Thyroid gland (tissue), 4 donors: ENCODE results near the gene AICDA. TPM values are rescaled to one million over a fixed set of nuclear protein-coding genes. Genes with fewer than 3 reads are reported as not detected.
"Not testable (repeated sequence)": the region's sequence is repeated elsewhere in the genome, so short reads cannot be mapped to it uniquely, and the experiment has no call there.

Experiments used
- DNase-seq, 2 donors: peaks; one replicate each; pipeline ENCODE4 v3.0.0-alpha.2; 2019
- H3K27ac ChIP-seq, 3 donors: fragments of 200-600 bp; sonication (generic); 1 replicate in 2 of 3; 2 replicates in 1 of 3; pipeline ENCODE4 v1.5.1; 2016 to 2019; ENCODE audit warnings: mild to moderate bottlenecking in 1 of 3, moderate library complexity in 1 of 3
- H3K27me3 ChIP-seq: fragments of 200-600 bp; sonication (generic); one replicate; pipeline ENCODE4 v1.5.1; 2019
- H3K36me3 ChIP-seq, 2 donors: fragments of 200-600 bp; sonication (generic); one replicate each; pipeline ENCODE4 v1.5.1; 2016 to 2019
- H3K4me1 ChIP-seq, 2 donors: fragments of 200-600 bp; sonication (generic); one replicate each; pipeline ENCODE4 v1.5.1; 2017 to 2019
- H3K4me3 ChIP-seq, 3 donors: fragments of 200-600 bp; sonication (generic); replicated peaks in 1 of 3; 1 replicate in 2 of 3; 2 replicates in 1 of 3; pipeline ENCODE4 v1.5.1; 2016; ENCODE audit warnings: mild to moderate bottlenecking in 1 of 3
- H3K9me3 ChIP-seq: fragments of 200-600 bp; sonication (generic); one replicate; pipeline ENCODE4 v1.5.1; 2017
- POLR2A ChIP-seq, 2 donors: fragments of 450-650 bp; IDR thresholded peaks; one replicate each; pipeline ENCODE4 v1.6.1; 2017; ENCODE audit warnings: antibody characterized with exemption in 2 of 2, mild to moderate bottlenecking in 2 of 2, moderate library complexity in 1 of 2
- WGBS, 2 donors: methylation state at CpG; one replicate each; pipeline ENCODE4 v1.1.5; 2017; 5-methylcytosine and 5-hydroxymethylcytosine counted together
- intact Hi-C: fragments of 100-400 bp; cut with DNase I; formaldehyde crosslinking; loops from one replicate; pipeline ENCODE4 v1.15.1; 2023
- total RNA-seq, 4 donors: library from RNA; depleted of rRNA; stranded (reverse); fragments of >200 nt; gene quantifications; one replicate each; pipeline ENCODE4 v1.2.3, GENCODE V29; 2016
- TF ChIP-seq, protein P1 (sequence below), 6 experiments: fragments of 200-600 bp in 3 of 6; fragments of 450-650 bp in 3 of 6; sonication (generic) in 3 of 6; IDR thresholded peaks; one replicate each; pipeline ENCODE4 v1.5.1; 2016 to 2019; ENCODE audit warnings: antibody characterized with exemption in 6 of 6, mild to moderate bottlenecking in 2 of 6, inconsistent platforms in 1 of 6, moderate library complexity in 1 of 6

The AICDA gene
- total RNA-seq, 4 donors from 2014 or later = not detected

DNA sequence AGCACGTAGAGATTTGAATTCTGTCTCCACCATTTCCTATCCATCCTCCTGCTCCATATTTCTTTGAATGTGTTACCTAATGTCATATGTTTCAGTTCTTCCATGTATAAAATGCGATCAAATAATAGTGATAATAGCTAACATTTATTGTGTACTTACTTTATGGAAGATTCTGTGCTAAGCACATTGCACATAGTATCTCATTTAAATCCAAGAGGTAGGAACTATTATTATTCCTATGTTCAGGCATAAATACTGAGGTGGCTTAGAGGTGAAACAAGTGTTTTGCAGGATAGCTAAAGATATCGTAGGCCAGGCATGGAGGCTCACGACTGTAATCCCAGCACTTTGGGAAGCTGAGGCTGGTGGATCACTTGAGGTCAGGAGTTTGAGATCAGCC is 17.5 kb upstream of the AICDA start:
- 92 to 93% methylated on average over 4 of the region's 4 CpGs for WGBS, 2 donors

DNA sequence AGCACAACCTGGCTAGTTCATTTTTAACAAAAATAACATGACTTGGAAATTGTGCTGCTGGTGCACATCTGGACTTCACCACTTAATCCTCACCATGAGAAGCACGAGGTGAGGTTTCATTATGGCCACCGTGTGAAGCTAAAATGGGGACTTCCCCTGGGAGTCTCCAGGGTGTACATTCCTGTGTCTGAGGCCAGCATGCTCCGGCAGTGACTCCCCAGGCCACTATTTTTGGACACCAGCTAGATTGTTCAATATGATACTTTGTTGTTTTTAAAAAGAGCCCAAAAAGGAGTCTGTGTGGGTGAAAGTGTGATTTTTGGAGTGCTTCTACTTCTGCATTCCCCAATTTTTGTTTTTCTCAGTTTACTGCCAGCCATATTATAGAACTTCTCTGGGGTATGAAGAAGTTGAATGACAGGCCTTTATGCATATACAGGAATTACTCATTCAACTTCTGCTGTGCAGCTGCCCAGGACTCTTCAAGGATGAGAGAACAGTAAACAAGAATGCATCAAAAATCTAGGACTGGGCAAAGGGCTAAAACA is 16.9 kb upstream of the AICDA start:
- no peak for DNase-seq
- Histone ChIP-seq H3K27me3 (no peaks in the 10 kb centered on the region), H3K27ac (no peak overlapping the region), H3K36me3 (no peaks in the 10 kb centered on the region), H3K4me3 (no peak overlapping the region), H3K9me3 (no peaks in the 10 kb centered on the region), H3K4me1 (no peaks in the 10 kb centered on the region)
- 7 to 24% methylated on average over 3 of the region's 3 CpGs for WGBS, 2 donors
- intact Hi-C loops = no loop called here
- no peak for TF ChIP-seq POLR2A (IDR thresholded peaks at IDR 0.05)
- TF ChIP-seq, protein P1, sequence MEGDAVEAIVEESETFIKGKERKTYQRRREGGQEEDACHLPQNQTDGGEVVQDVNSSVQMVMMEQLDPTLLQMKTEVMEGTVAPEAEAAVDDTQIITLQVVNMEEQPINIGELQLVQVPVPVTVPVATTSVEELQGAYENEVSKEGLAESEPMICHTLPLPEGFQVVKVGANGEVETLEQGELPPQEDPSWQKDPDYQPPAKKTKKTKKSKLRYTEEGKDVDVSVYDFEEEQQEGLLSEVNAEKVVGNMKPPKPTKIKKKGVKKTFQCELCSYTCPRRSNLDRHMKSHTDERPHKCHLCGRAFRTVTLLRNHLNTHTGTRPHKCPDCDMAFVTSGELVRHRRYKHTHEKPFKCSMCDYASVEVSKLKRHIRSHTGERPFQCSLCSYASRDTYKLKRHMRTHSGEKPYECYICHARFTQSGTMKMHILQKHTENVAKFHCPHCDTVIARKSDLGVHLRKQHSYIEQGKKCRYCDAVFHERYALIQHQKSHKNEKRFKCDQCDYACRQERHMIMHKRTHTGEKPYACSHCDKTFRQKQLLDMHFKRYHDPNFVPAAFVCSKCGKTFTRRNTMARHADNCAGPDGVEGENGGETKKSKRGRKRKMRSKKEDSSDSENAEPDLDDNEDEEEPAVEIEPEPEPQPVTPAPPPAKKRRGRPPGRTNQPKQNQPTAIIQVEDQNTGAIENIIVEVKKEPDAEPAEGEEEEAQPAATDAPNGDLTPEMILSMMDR (IDR thresholded peaks at IDR 0.05) = no peak

More for the DNA sequence above, 17.5 kb upstream of the AICDA start:
- Histone ChIP-seq H3K27me3 (no peaks in the 10 kb centered on the region), H3K4me3 (no peak overlapping the region), H3K4me1 (no peaks in the 10 kb centered on the region), H3K9me3 (no peaks in the 10 kb centered on the region), H3K27ac (no peak overlapping the region), H3K36me3 (no peaks in the 10 kb centered on the region)
- intact Hi-C loops = no loop called here
- DNase-seq = no peak
- no peak for TF ChIP-seq POLR2A (IDR thresholded peaks at IDR 0.05)
- TF ChIP-seq, protein P1 (IDR thresholded peaks at IDR 0.05) = no peak

GRCh38 chr12:8628731-8629130 is 16.1 kb upstream of the AICDA start:
- Histone ChIP-seq H3K27ac (no peak overlapping the region), H3K27me3 (no peaks in the 10 kb centered on the region), H3K4me3 (no peak overlapping the region), H3K4me1 (no peaks in the 10 kb centered on the region), H3K36me3 (no peaks in the 10 kb centered on the region), H3K9me3 (no peaks in the 10 kb centered on the region)
- WGBS, 2 donors = 81 to 87% methylated on average over 3 of the region's 3 CpGs
- intact Hi-C loops = no loop called here
- TF ChIP-seq, protein P1 (IDR thresholded peaks at IDR 0.05) = no peak
- no peak for TF ChIP-seq POLR2A (IDR thresholded peaks at IDR 0.05)
- DNase-seq = no peak

DNA sequence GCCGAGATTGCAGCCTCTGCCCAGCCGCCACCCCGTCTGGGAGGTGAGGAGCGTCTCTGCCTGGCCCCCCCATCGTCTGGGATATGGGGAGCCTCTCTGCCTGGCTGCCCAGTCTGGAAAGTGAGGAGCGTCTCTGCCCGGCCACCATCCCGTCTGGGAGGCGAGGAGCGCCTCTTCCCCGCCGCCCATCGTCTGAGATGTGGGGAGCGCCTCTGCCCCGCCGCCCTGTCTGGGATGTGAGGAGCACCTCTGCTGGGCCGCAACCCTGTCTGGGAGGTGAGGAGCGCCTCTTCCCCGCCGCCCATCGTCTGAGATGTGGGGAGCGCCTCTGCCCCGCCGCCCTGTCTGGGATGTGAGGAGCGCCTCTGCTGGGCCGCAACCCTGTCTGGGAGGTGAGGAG is 12.1 kb upstream of the AICDA start:
- intact Hi-C loops, H3K9me3 ChIP-seq, H3K27me3 ChIP-seq, H3K4me3 ChIP-seq, H3K4me1 ChIP-seq, H3K27ac ChIP-seq, DNase-seq, H3K36me3 ChIP-seq: not testable (repeated sequence)
- WGBS, 2 donors = 100% methylated on average over 1 of the region's 26 CpGs; no CpG with 5 or more reads in 1 of the 2 donors

- 56 to 65% methylated on average over 4 of the region's 4 CpGs for WGBS, 2 donors
- intact Hi-C loops = no loop called here
- H3K36me3 ChIP-seq = no peaks in the 10 kb centered on the region
- no peaks in the 10 kb centered on the region for H3K27me3 ChIP-seq
- H3K27ac ChIP-seq = no peak overlapping the region
- no peaks in the 10 kb centered on the region for H3K4me1 ChIP-seq
- H3K4me3 ChIP-seq = no peak overlapping the region
- TF ChIP-seq, protein P1 (IDR thresholded peaks at IDR 0.05) = no peak
- TF ChIP-seq POLR2A (IDR thresholded peaks at IDR 0.05) = no peak
- no peak for DNase-seq
- no peaks in the 10 kb centered on the region for H3K9me3 ChIP-seq
These were observed 10.0 kb upstream of the AICDA start for GRCh38 chr12:8622646-8623045.

DNA sequence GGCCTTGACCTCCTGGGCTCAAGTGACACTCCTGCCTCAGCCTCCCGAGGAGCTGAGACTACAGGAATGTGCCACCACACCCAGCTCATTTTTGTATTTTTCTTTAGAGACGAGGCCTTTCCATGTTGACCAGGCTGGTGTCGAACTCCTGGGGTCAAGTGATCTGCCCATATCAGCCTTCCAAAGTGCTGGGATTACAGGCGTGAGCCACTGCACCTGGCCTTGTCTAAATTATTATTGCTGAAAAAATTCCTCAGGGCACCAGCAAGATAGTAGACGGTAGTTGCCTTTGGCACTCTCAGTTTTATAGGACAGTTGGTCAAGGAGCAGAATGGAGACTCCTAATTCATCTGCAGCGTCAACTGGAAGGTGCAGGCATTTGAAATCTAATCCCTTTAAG is 2.5 kb upstream of the AICDA start:
- Histone ChIP-seq H3K27me3 (no peaks in the 10 kb centered on the region), H3K4me3 (no peak overlapping the region), H3K27ac (no peak overlapping the region), H3K36me3 (no peaks in the 10 kb centered on the region), H3K9me3 (no peaks in the 10 kb centered on the region), H3K4me1 (no peaks in the 10 kb centered on the region)
- TF ChIP-seq, protein P1 (IDR thresholded peaks at IDR 0.05) = no peak
- TF ChIP-seq POLR2A (IDR thresholded peaks at IDR 0.05) = no peak
- intact Hi-C loops = no loop called here
- WGBS, 2 donors = 77 to 78% methylated on average over 6 of the region's 6 CpGs
- no peak for DNase-seq

- H3K27ac ChIP-seq, H3K4me3 ChIP-seq, H3K36me3 ChIP-seq, DNase-seq, H3K9me3 ChIP-seq, H3K27me3 ChIP-seq, intact Hi-C loops, H3K4me1 ChIP-seq: not testable (repeated sequence)
- 38 to 53% methylated on average over 1 of the region's 1 CpG for WGBS, 2 donors
These were observed 1.2 kb upstream of the AICDA start for GRCh38 chr12:8613881-8614280.
